NCI-H2029 treated with DMSO at 0.1 percent for 48 hours (cell line): ENCODE measurements around the gene REXO5.
A peak's percentile ranks its signal among the peaks of the same experiment; 100 is the strongest.
"Not testable (repeated sequence)": the region's sequence is repeated elsewhere in the genome, so short reads cannot be mapped to it uniquely, and the experiment has no call there.

Experiments used
- DNase-seq: peaks from one replicate; lab custom pipeline; 2025; lab: John Stamatoyannopoulos, UW

REXO5 gene

DNA sequence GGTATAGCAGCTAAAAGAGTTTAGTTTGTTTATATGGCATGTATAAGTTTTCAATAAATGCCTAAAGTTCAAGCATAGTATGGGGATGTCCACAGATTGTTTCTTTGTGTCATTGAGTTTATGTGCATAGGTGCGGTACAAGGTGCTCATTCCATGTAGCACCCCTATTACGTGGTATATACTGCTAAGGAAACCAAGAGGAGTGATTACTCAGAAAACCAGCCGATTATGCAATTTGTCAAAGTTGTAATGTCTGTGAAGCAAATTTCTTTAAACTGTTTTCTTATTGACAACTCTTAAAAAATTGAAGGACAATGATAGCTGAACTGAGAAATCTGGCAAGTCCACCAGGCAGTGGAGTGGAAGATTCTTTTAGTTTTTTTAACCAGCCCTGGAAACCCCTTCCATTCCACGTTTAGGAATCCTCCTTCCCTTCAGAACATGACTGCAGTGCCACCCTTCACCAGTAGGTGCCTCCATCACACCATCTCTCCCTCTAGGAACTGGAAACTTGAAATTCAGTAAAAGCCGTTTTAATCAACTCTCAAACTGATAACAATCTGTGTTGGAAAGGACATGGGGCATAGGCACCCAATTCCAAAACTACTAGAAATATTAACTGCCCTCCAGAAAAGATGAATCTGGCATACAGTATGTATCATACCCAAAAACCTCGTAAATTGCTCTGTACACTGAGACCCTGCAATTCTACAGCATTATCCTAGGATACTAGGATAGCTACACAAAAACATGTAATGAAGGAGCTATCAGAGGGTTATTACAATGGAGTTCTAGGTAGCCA, 43.5 kb downstream of the REXO5 start:
- peak; percentile 61 for DNase-seq

GRCh38 chr16:20850981-20851380, 44.7 kb downstream of the REXO5 start:
- DNase-seq = no peak

DNA sequence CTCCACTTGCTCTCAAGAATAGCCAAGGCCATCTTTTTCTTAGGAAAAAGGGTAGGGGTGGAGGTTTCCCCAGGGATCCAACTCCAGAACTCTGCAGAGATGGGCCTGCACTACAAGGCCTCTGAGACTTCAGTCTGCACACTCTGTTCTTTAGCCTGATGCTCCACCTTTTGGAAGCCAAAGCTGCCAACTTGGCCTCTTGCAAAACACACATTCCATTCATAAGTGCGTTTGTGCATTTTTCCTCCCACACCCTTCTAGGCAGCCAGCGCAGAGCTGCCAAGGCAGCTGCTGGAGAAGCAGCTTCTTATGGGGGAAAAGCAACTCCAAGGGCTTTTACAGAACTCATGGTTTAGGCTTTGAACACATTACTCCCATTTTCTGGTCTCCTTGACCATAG, 45.3 kb downstream of the REXO5 start:
- no peak for DNase-seq

GRCh38 chr16:20853143-20853542, 46.8 kb downstream of the REXO5 start:
- DNase-seq = no peak

- DNase-seq = no peak
Observed at GRCh38 chr16:20853981-20854620, 47.8 kb downstream of the REXO5 start.

- DNase-seq = no peak
Observed at GRCh38 chr16:20854963-20855362, 48.6 kb downstream of the REXO5 start.

DNA sequence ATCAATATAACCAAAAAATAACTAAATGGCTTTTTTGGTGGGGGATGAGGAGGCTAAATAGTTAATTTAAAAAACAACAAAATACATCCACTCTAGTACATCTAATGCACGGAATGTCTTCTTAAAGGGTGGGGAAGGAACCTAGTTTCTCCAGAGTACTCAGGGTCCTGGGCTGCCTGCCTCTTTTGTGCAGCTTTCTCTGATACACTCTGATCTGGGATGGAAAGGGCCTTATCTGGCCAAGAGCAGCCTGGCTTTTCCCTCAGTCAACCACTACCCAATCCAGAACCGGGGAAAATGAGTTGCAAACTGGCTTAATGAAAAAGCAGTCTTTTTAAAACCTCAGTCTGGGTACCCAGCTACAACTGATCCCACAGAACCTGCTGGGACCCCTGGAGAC, 51.0 kb downstream of the REXO5 start:
- DNase-seq = no peak

- no peak for DNase-seq
Observed at GRCh38 chr16:20859229-20859628, 52.9 kb downstream of the REXO5 start.

DNA sequence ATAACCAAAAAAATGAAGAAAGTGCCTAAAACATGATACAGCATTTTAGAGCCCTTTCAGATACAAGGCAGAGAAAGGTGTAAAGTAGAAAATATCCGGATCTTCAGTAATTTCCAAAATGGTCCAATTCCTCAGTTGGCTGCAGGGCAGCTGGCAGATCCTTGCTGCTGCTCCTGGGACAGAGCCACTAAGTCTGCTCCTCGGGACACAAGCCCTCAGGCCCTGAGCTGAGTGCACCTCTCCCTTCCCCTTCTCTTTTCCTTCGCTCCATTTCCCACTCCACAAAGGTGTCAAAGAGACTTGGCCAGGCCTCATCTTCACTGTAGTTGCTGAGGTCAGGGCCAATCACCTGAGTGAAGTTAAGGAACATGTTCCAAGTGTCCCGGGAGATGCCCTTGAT, 53.4 kb downstream of the REXO5 start:
- DNase-seq = no peak

DNA sequence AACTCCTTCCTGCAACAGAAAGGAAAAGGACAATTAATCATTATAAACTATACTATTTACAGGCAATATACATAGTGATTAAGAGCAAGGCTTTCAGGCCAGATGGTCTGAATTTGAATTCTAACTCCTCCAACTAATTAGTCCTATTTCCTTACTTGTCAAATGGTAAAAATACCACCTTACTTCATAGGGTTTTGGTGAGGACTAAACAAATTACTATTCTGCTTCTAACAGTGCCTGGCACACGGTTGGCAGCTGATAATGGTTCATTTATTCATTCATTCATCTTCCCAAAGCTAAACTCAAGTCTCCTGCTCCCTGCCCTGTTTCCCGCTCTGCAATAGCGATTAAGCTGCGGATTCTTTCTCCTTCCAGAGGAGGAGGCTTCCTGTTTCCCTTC, 54.0 kb downstream of the REXO5 start:
- no peak for DNase-seq

DNA sequence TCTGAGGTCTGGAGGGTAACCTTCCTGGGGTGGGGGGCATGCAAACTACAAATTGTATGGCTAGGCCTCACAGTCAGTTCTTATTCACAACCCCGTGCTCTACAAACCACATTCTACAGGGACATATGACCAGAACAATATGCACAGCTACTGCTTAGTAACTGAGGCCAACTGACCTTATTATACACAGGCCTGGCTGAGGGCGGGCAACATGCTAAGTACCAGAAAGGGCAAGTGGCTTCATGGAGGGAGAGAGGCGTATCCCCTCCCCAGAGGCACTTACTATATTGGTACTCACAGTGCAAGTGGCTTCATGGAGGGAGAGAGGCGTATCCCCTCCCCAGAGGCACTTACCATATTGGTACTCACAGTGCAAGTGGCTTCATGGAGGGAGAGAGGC, 54.7 kb downstream of the REXO5 start:
- not testable (repeated sequence) for DNase-seq

GRCh38 chr16:20862162-20862960, 56.0 kb downstream of the REXO5 start:
- no peak for DNase-seq

- not testable (repeated sequence) for DNase-seq
Observed at GRCh38 chr16:20864376-20864775, 58.0 kb downstream of the REXO5 start.

DNA sequence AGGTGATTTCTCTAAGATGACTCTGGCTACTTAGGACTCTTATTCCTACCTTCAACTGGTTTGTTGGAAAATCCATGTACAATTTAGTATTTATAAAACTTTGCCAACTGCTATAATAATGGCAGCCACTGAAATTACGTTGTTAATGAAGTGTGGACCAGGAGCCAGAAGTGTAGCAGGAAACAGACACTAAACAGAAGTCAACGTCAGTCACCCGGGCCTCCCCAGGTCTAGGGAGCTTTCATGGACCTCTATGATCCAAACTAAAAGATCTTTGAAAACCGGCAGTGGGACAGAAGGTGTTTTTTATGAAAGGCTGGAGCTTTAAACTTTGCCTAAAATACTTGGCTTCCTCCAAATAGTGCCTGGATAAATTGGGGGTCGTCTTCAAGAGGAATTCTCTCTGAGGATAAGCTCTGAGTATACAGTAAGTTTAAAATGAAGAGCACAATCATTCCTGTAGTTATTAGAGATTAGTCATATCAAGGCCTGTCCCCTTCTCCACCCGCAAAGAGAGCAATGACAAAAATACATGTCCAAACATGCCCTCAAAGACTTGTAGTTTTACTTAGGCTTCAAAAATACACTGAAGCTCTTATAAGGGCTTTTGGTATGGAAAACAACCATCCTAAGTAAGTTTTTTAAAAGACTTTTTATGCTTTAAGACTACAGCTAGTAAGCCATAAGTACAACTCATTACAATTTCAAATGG, 59.2 kb downstream of the REXO5 start:
- no peak for DNase-seq

GRCh38 chr16:20866145-20866772, 59.9 kb downstream of the REXO5 start:
- no peak for DNase-seq

GRCh38 chr16:20866801-20867200, 60.5 kb downstream of the REXO5 start:
- no peak for DNase-seq

DNA sequence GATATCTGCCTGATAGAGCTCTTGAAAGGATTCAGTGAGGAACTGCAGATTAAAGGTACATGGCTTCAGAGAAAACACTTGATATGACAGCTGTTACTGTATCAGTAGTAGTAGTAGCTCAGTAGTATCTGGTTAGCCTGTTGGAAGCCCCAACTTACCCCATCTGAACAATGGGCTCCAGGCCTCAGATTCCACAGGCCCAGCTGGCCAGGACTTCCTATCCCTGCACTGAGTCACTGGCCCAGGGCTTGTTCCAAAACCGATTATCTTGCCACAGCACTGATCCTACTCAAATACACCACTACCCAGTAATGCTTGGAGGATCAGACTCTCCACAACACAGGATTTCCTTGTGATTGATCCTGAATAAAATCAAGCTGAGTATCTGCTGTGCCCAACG, 61.3 kb downstream of the REXO5 start:
- DNase-seq = no peak

GRCh38 chr16:20868890-20869289, 62.6 kb downstream of the REXO5 start:
- DNase-seq = peak; percentile 25

GRCh38 chr16:20870122-20870820, 63.9 kb downstream of the REXO5 start:
- DNase-seq = no peak

DNA sequence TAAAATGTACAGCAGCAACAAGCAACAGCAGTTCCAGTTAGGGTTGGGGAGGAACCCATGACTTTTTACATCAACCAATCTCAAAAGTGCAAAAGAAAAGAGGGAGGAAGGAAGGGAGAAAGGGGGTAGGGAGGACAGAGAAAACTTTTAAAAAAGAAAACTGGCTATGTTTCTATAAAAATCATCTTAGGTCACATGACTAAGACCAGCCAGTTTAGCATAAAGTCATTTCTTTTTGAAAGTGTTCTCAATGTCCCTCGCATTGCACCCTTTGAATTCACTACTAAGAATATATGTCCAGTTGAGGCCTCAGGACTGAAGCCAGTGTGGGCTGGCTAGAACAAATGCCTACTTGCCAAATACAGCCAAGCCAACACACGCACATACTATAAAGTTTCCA, 64.9 kb downstream of the REXO5 start:
- DNase-seq = no peak
